Retina (tissue), 1 donor: Measurements from ENCODE around the gene RPAIN.
"Not testable (repeated sequence)": the region's sequence is repeated elsewhere in the genome, so short reads cannot be mapped to it uniquely, and the experiment has no call there.

Source experiments
- DNase-seq: peaks from one replicate; pipeline ENCODE4 v3.0.0-alpha.2; 2016

RPAIN gene

DNA sequence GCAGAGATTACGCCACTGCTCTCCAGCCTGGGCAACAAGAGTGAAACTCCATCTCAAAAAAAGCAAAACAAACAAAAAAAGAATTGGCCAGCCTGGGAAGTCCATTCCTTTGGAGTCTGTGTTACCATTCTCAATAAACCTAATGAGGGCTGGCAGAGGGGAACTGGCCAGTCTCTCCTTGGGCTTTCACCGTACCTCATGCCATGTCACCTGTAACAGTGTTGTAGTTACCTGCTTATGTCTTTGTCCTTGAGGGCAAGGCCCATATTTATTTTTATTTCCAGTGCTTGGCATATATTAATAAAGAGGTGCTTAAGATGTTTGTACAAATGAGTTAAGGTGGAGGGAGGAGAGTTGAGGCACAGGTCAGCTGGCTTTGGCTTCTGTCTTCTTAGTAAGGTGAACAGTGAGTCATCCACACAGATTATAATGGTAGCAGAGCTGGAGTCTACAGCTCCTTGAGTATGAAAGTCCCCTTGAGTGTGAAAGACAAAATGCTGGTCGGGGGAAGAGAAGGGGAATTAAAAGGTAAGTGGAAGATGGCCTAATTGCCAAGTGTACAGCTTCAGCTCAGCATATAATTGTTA is 10.5 kb downstream of the RPAIN start:
- DNase-seq: no peak

- not testable (repeated sequence) for DNase-seq
These were observed 11.3 kb downstream of the RPAIN start for GRCh38 chr17:5431234-5431633.

DNA sequence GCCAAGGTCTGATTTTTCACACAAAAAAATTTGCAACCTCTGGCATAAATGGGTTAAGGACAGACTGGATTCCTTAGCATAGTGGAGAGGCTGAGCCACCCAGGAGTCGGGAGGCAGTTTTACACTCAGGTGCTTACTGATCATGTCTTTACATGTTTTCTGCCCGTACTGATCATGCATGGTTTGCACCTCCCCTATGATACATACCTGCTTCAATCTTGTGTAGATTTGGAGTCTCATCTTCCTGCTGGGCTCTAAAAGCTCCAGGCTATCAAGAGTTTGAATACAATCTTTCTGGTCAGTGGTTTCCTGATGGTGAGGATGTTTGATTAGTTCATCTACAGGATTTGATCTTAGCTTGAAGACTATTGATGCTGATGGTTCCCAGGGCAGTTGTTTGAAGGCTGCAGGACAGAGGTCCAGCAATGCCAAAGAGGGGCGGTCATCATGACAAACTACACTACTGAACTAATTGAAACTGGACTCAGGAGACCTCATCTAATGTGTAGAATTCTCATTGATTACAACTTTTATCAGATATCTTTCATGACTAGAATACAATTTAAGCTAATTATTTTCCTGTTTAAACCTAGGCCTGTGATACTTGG is 12.1 kb downstream of the RPAIN start:
- DNase-seq: peak; percentile 38

DNA sequence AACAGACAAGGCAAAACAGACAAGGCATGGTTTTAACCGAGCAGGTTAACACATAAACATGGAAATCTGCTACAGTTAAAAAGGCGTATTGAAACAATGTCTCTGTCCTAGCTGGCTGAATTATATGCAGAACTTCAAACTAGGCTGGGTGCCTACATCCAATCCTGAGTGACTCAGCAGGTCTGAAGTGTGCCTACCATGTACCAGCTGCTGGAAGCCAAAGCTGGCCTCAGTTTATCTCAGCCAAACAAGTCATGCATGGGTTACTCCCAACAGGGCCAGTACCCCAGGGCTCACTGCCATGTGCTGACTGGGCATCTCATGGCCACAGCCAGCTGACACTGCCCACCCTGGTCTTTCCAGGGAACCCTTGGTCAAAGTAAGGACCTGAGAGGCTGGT is 15.0 kb downstream of the RPAIN start:
- no peak for DNase-seq

- DNase-seq: not testable (repeated sequence)
These were observed 15.9 kb downstream of the RPAIN start for GRCh38 chr17:5435781-5436315.

- no peak for DNase-seq
These were observed 17.8 kb downstream of the RPAIN start for GRCh38 chr17:5437721-5438317.

DNA sequence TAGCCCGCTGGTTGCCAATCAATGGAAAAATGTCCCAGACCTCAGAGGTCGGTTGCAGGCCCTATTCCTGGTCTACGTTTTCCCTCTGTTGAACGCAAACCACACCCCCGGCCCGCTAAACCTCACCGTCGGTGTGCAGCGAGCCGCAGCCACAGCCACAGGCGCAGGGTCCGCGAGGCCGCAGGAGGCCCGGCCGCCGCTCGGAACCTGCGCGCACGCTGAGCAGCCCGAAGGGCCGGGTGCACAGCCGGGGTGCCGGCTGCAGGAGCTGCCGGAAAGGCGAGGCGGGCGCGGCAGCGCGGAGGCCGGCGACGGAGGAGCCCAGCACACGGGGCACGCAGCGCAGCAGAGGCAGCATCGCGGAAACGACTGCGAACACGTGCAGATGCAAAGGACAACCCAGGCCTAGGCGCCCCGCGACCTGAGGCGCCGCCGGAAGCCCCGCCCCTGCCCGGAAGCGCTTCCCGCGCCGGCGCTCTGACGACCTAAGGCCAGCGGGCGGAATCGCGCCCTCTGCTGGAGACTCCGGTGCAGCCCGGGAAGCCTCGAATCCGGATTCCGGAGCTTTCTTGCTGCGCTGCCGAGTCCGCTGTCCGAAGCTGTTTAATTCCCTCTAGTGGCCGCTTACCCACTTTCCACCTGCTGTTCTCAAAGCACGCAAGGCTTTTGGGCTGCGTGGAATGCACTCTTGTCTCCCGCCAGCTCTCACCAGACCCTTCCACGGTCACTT is 18.9 kb downstream of the RPAIN start, which contains the start of gene C1QBP:
Gene C1QBP (minus strand): TSS at position 440 of the 730 bp plus-strand sequence. CDS start 82 bp downstream, at position 358.
- peak; percentile 98 for DNase-seq

GRCh38 chr17:5439446-5439764 is 19.4 kb downstream of the RPAIN start:
- no peak for DNase-seq

GRCh38 chr17:5443728-5444127 is 23.7 kb downstream of the RPAIN start:
- no peak for DNase-seq

DNA sequence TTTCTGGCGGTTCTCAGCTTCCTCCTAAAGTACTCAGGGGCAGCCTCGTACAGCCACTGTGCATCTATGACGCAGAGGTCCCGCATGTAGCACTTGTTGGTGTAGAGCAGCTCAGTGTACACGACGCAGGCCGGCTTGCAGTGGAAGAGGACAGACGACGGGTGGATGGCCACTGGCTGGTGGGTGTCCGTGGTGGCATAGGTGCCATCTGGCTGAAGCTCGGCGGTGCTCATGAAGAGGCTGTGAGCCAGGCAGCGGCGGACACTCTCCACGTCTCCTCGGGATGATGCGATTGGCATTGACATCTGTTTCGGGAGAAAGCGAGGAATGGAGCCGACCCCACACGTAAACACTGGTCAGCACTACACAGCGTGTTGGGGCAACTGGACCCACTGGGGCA is 24.2 kb downstream of the RPAIN start:
- no peak for DNase-seq

DNA sequence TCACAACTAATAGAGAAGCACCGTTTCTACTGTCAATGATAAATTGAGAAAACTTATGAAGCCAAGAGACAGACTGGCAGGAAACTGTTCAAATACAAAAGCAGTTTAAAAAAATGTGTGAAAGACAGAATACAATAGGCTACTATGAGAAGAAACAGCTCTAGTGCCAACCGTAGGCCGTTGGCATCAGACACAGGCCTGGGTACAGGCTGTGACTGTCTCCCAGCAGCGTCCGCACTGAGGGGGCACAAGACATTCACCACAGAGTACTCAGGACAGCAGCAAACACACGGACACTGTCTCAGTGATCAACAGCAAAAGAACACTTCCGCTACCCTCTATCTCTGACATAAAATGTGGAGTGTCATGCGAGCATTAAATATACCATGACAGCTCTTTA is 26.8 kb downstream of the RPAIN start:
- DNase-seq: no peak

GRCh38 chr17:5464717-5465507 is 44.9 kb downstream of the RPAIN start:
- no peak for DNase-seq

GRCh38 chr17:5466295-5466694 is 46.3 kb downstream of the RPAIN start:
- DNase-seq: no peak

GRCh38 chr17:5467416-5467815 is 47.4 kb downstream of the RPAIN start:
- DNase-seq: peak; percentile 6

DNA sequence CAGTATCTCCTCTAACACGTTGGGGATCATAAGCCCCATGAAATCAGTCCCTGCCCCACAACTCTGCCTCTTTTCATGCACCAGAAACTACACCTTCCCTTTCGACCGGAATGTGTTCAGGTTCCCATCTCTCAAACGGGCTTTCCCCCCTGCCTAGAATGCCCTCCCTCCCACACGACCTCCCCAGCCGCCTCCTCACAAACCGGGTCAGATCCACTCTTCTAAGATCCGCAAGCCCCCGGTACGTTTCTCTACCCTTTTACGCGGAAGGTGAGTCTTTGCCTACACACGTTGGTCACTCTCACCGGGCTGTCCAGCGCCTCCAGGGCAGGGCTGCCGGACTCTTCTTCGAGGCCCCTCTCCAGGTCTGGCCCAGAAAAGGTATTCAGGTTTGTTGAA is 48.1 kb downstream of the RPAIN start:
- DNase-seq: no peak

DNA sequence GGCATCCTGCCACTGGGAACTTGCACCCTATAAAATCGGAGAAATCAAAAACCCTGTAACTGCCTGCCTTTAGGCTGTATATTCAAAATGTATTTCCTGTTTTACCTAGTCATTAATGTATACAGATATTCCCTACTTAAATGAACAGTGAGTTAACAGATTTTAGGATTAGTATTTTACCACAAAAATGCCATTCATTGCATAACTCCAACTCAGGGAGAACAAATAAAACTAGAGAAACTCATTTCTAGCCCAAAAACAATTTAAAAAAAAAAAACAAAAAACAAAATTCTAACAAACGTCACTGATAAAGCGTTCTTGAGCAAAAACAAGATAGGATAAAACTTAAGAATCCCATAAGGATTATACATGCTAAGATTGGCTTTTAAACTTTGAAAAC is 52.5 kb downstream of the RPAIN start:
- no peak for DNase-seq

- DNase-seq: no peak
These were observed 53.9 kb downstream of the RPAIN start for GRCh38 chr17:5473906-5474305.

- DNase-seq: no peak
These were observed 59.0 kb downstream of the RPAIN start for GRCh38 chr17:5478992-5479391.

- DNase-seq: no peak
These were observed 61.0 kb downstream of the RPAIN start for GRCh38 chr17:5480962-5481361.

GRCh38 chr17:5481451-5481850 is 61.5 kb downstream of the RPAIN start:
- no peak for DNase-seq
